GM13976 (cell line): Measurements from ENCODE around the gene MYOG.
A peak's percentile ranks its signal among the peaks of the same experiment; 100 is the strongest.

ENCODE experiments used
- DNase-seq: peaks from one replicate; pipeline ENCODE4 v3.0.0; 2012; ENCODE audit warnings: low spot score
- CTCF ChIP-seq: IDR thresholded peaks from 2 replicates; pipeline ENCODE4 v1.5.1; 2012; ENCODE audit warnings: borderline replicate concordance, mild to moderate bottlenecking; ENCODE audit not compliant: insufficient read depth; ENCODE audit errors: extremely low read depth, missing control alignments, control extremely low read depth
- in situ Hi-C: fragments of 300-500 bp; cut with MboI; formaldehyde crosslinking; loops from one replicate; pipeline ENCODE4 v1.12.0; 2022; ENCODE audit warnings: low sequenced_read_pairs, mixed read lengths, inconsistent platforms; ENCODE audit not compliant: unreplicated experiment

Gene MYOG

GRCh38 chr1:203043830-203044545 lies 41.8 kb downstream of the MYOG start:
- no peak for TF ChIP-seq CTCF
- DNase-seq: no peak
- in situ Hi-C loops: loop anchor here (5.0 kb wide), 1 partner anchor 173 kb away; no protein-coding TSS in a partner anchor

DNA sequence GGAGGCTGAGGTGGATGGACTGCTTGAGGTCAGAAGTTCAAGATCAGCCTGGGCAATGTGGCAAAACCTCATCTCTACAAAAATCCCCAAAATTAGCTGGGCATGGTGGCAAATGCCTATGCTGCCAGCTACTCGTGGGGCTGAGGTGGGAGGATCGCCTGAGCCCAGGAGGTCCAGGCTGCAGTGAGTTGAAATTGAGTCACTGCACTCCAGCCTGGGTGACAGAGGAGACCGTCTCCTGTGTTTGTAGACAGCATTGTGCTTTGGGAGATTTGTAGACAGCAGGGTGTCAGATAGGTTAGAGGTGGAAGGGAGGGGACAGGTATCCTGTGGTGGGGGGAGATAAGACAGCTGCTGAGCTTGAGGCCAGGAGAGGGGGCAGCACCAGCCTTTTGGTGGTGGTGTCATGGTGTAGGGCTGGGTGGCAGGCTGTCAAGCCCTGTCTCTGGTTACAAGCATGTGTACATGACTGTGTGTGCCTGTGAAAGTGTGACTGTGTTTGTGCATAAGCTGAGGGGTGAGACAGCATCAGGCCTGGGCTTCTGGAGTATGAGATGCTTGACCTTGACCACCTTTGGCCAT lies 44.4 kb downstream of the MYOG start:
- no peak for TF ChIP-seq CTCF
- in situ Hi-C loops: loop anchor here (5.0 kb wide), 1 partner anchor 176 kb away; no protein-coding TSS in a partner anchor
- no peak for DNase-seq

DNA sequence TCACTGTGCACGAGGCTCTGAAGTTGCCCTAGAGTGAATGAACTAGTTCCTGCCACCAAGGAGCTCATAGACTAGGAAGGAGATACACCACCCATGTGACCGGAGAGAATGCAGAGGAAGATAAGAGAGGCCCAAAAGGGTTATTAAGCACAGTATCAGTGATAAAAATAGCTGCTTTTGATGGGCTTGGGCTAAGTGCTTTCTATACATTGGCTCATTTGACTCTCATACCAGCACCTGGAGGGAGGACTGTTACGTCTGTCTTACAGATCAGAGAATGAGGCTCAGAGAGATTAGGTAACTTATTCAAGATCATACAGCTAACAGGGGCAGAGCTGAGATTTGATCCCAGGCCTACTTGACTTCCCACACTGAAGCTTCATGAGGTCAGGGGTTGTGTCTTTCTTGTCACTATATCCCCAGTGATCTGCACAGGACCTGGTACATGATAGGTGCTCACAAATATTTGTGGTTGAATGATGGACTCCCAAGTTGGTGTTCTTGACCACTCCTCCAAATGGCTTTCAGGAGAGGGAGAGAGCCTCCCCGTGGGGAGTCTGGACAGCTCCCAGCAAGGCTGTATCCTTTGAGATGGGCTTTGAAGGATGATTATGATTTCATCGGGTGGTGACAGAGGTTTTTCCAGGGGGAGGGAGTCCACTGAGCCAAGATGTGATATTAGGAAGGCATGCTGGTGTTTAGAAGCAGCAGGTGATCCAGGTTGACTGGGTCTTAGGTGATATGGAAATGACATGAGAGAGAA lies 45.1 kb downstream of the MYOG start:
- TF ChIP-seq CTCF: no peak
- DNase-seq: no peak
- in situ Hi-C loops: loop anchor here (5.0 kb wide), 1 partner anchor 177 kb away; no protein-coding TSS in a partner anchor

- no peak for TF ChIP-seq CTCF
- in situ Hi-C loops: loop anchor here (5.0 kb wide), 1 partner anchor 177 kb away; no protein-coding TSS in a partner anchor
- DNase-seq: no peak
These were observed 46.0 kb downstream of the MYOG start for GRCh38 chr1:203039609-203040512.

DNA sequence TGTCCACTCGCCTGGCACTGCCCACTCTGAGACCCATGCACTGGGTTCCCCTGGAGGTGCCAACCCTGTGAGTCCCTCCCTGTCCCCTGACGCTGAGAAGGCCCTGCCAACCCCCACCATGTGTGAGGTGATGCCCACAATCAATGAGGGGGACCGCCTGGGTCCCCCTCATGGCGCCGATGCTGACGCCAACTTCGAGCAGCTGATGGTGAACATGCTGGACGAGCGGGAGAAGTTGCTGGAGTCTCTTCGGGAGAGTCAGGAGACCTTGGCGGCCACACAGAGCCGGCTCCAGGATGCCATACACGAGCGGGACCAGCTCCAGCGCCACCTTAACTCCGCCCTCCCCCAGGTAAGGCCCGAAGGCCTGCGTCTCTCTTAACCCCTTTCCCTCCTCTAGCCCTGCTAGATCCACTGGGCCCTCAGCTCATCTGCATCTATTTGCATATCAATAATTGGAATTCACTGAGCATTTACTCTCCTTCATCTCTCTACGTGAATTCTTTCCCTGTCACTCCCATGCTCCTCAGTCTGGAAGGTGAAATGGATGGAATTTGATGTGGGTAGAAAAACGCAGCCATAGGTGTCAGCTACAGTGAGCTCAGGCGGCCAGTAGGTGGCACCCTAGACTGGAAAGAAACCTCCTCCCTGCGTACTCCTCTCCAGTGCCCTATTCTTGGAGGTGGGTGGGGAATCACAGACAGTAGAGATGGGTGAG lies 46.8 kb downstream of the MYOG start:
- peak; percentile 82 for DNase-seq
- TF ChIP-seq CTCF: peak; percentile 82
- in situ Hi-C loops: no loop called here
